Neural progenitor cell (in vitro differentiated cells): ENCODE results near the gene MGLL.

Source experiments
- CTCF ChIP-seq: fragments of 200-600 bp; sonication (generic); IDR thresholded peaks from 2 replicates; pipeline ENCODE4 v1.5.1; 2017; ENCODE audit warnings: antibody characterized with exemption, mild to moderate bottlenecking
- EZH2phosphoT487 ChIP-seq: fragments of 200-600 bp; sonication (generic); IDR thresholded peaks from 2 replicates; pipeline ENCODE4 v1.6.1; 2017; ENCODE audit warnings: antibody characterized with exemption

GRCh38 chr3:127755305-127755681, 67.0 kb downstream of the MGLL start:
- TF ChIP-seq CTCF (no peak), EZH2phosphoT487 (no peak)
